Ishikawa (cell line): ENCODE data around the gene AATF.

ENCODE experiments used
- EGR1 ChIP-seq: IDR thresholded peaks from 2 replicates; pipeline ENCODE4 v1.6.1; 2012
- REST ChIP-seq: IDR thresholded peaks from 2 replicates; pipeline ENCODE4 v1.6.1; 2012; ENCODE audit warnings: low read depth, mild to moderate bottlenecking
- TAF1 ChIP-seq: IDR thresholded peaks from 2 replicates; pipeline ENCODE4 v1.6.1; 2012; ENCODE audit warnings: low read depth, mild to moderate bottlenecking

- TF ChIP-seq EGR1 (no peak), TAF1 (no peak), REST (no peak)
Observed at GRCh38 chr17:36977066-36977465, 28.3 kb downstream of the AATF start.
